ENCODE data around the gene CFAP20DC. TPM values are rescaled to one million over a fixed set of nuclear protein-coding genes. Genes with fewer than 3 reads are reported as not detected.

CFAP20DC gene
- total RNA-seq, 4 donors from 2014 or later: 0.38 to 2.7 (median 1.3) TPM; not detected in 1

- no peak for TF ChIP-seq CTCF (IDR thresholded peaks at IDR 0.05; ENCODE audit: low read depth)
These were observed 341.6 kb downstream of the CFAP20DC start for GRCh38 chr3:58708116-58708791.

DNA sequence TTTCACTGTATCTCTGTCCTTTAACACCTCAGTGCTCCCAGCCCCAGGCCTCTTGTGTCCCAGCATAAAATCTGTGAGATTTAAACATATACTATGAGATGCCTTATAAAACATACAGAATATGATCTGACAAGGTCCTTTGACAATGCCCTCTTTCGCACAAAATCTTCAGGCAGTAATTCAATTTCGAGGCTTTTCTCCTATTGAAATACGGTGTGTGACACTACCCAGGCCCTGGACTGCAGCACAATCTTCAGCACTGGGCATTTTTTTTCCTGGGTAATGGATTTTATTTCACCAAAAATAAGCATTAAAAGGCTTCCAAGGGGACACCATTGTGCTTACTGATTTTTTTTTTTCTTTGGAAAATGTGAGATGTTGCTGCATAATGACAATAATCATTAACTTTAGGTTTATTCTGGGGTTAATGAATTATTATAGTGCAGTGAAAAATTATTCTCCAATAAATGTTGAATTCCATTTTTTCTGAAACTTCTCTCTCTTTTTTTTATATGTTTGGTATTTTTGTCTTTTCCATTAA, 342.4 kb downstream of the CFAP20DC start:
- no peak for TF ChIP-seq CTCF (IDR thresholded peaks at IDR 0.05; ENCODE audit: low read depth)

DNA sequence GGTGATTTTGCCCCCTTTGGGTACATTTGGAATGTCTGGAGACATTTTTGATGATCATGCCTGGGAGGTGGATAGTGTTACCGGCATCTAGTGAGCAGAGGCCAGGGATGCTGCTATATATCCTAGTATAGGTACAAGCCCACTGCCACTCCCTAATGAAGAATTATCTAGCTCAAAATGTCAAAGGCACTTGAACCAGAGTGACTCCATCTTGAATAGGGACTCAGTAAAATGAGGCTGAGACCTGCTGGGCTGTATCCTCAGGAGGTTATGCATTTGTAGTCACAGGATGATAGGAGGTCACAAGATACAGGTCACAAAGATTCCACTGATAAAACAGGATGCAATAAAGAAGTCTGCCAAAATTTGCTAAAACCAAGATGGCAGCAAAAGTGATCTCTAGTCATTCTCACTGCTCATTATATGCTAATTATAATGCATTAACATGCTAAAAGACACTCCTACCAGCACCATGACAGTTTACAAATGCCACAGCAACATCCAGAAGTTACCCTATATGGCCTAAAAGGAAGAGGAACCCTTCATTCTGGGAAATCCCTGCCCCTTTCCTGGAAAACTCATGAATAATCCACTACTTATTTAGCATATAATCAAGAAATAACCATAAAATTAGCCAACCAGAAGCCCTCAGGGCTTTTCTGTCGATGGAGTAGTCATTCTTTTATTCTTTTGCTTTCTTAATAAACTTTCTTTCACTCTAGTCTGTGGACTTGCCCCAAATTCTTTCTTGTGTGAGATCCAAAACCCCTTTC, 343.2 kb downstream of the CFAP20DC start:
- TF ChIP-seq CTCF (IDR thresholded peaks at IDR 0.05; ENCODE audit: low read depth): no peak

DNA sequence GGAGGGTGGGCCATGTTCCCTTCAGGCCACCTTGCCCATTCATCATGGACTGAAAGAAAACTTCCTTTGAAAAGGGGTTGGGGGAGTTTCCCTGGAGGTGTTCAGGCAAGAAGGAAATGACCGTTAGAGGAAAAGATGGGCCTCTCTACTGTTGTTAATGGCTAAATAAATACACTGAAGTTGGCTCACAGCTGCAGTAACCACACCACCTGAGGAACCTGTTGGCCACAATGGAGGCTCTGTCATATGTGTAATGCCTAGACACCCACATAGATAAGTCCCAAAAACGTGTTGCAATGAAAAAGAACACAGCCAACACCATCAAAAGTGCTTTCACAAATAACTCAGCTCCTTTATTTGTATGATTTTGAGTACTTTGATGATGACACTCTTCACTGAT, 345.1 kb downstream of the CFAP20DC start:
- TF ChIP-seq CTCF (IDR thresholded peaks at IDR 0.05; ENCODE audit: low read depth): no peak

DNA sequence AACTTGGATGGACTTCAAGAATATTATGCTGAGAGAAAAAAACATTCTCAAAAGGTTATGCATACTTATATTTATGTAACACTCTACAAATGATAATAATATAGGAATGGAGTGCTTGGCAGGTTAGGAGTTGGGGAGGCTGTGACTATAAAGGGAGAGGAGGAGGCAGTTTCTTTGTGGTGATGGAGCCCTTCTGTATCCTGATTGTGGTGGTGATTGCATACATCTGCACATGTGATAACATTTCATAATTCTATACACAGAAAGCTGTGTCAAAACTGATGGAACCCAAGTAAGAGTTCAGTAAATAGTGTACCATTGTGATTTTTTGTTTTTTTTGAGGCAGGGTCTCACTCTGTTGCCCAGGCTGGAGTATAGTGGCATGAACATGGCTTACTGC, 351.6 kb downstream of the CFAP20DC start:
- TF ChIP-seq CTCF (IDR thresholded peaks at IDR 0.05; ENCODE audit: low read depth): no peak

DNA sequence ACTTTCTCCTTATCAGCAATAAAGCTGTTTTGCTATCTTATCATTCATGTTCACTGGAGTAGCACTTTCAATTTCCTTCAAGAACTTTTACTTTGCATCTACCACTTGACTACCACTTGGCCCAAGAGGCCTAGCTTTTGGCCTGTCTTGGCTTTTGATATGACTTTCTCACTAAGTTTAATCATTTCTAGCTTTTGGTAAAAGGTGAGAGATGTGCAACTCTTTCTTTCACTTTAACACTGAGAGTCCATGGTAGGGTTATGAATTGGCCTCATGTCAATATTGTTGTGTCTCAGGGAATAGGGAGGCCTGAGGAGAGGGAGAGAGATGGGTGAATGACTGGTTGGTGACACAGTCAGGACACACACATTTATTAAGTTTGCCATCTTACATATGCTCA, 352.3 kb downstream of the CFAP20DC start:
- no peak for TF ChIP-seq CTCF (IDR thresholded peaks at IDR 0.05; ENCODE audit: low read depth)

- TF ChIP-seq CTCF (IDR thresholded peaks at IDR 0.05; ENCODE audit: low read depth): no peak
These were observed 353.7 kb downstream of the CFAP20DC start for GRCh38 chr3:58696093-58696492.

Measured in subcutaneous adipose tissue (tissue), 4 donors.